EH (cell line): Measurements from ENCODE around the gene UBAC1.
A peak's percentile ranks its signal among the peaks of the same experiment; 100 is the strongest.

Source experiments
- DNase-seq: peaks from one replicate; pipeline ENCODE4 v3.0.0-alpha.2; 2015; ENCODE audit warnings: low read depth

Gene UBAC1, protein sequence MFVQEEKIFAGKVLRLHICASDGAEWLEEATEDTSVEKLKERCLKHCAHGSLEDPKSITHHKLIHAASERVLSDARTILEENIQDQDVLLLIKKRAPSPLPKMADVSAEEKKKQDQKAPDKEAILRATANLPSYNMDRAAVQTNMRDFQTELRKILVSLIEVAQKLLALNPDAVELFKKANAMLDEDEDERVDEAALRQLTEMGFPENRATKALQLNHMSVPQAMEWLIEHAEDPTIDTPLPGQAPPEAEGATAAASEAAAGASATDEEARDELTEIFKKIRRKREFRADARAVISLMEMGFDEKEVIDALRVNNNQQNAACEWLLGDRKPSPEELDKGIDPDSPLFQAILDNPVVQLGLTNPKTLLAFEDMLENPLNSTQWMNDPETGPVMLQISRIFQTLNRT

GRCh38 chr9:135961277-135961715 is at the start of gene UBAC1:
Gene UBAC1, minus strand, starts transcription at chr9:135961373. Its CDS starts 211 bp downstream, at chr9:135961162.
- peak; percentile 94 for DNase-seq

DNA sequence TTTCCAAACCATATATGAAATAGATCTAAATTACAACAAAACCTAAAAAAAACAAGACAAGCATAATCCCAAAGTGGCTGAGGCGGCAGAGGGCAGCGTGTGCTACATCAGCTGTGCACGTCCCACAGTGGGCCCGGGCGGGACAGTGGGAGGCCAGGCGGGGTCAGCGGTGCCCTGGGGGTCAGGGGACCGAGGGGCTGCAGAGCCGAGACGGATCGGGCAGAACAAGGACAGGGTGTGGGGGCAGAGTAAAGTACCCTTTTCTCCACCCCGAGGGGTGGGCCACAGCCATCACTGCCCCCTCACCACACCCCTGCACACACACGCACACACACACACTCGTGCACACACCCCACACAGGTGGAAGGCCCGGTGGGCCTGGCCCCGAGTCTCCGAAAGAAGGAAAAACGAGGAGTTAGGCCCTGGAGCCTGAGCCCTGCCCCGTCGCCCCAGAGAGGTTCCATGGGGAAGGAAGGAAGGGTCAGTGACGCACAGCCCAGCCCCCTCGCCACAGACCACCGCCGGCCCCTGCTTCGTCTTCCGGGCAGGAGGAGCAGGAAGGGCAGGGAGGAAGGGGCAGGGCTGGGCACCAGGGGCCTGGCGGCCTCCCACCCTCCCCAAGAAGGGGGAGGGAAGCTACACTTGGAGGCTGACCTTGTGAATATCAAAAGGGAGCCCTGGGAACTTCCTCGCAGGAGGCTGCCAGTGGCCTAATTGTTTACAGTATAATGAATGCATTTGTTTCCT is 49.6 kb upstream of the UBAC1 start:
- no peak for DNase-seq

DNA sequence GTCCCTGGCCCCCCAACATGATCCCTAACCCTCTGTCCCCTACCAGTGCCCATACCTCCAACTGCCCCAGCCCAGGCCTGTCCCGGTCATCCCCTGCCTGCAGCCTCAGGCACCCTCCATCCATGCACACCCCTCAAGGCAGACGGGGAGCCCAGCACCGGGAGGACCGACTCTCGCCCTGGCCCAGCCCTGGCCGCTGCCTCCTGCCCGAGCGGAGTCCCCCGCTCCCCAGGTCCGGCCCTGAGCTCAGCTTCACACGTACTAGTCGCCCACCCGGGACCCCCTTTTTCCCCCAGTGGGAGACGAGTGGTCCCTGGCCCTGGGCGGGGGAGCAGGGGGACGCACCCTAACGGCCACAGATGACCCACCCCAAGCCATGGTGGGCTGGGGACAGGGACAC is 49.0 kb upstream of the UBAC1 start:
- no peak for DNase-seq

GRCh38 chr9:136009516-136009915 is 48.3 kb upstream of the UBAC1 start:
- no peak for DNase-seq

- DNase-seq: no peak
Measured at GRCh38 chr9:136008693-136008997, 47.5 kb upstream of the UBAC1 start.

GRCh38 chr9:136007934-136008692 is 46.9 kb upstream of the UBAC1 start:
- DNase-seq: peak; percentile 82

DNA sequence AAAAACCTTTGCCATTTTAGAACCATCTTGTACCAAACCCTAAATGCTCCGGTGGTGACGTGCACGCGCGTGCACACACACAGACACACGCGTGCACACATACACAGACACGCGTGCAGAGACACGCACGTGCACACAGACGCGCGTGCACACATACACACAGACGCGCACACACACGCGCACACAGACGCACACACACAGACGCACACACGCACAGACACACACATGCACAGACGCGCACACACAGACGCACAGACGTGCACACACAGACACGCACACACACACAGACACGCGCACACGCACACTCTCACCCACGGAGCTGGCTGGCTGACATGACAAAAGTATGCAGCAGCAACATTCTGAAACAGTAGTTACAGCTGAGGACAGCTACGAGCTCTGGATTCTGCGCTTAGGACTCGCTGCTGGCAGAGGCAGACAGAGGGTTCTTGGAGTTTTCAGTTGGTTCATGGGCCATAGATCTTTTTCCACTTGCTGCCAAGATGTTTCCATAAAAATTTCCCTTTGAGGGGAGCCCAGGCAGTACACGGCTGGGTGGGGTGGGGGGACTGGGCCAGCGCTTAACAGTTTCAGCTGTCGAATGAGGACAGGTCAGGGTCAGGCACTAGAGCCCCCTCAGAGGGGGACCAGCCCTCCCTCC is 46.2 kb upstream of the UBAC1 start:
- no peak for DNase-seq

DNA sequence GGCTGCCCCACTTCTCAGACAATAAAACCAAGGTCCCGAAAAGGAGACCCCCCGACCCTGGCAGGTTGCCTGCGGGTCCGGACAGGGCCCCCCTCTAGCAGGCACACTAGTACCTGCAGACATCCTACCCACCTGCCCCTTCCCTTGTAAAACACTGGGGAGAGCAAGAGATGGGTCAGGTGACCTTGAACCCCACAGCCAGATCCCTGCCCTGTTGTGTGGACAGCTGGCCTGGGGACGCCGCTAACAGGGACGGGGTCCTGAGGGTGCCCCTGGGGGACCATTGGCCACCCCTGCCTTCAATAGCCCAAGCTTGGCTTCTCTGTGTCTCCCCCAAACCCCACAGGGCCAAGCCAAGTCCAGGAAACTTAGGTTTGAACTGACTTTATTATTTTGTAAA is 45.0 kb upstream of the UBAC1 start:
- DNase-seq: no peak

GRCh38 chr9:136004712-136005111 is 43.5 kb upstream of the UBAC1 start:
- DNase-seq: no peak

DNA sequence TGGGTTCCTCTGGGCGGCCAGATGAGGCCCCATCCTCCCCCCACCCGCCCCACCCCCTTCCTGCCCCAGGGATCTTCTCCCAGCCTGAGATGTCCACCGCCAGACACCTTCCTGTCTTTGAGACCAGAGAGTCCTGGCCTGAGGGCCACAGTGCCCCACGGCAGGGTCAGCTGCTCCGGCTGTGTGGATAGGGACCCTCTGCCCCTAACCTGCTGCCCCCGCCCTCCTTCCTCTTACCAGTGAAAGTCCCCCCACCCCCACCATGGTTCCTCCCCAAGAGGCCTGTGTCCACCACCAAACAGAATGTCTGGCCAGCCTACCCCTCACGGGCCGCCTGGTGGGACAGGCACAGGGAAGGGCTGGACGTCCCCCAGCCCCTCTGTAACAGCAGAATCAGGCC is 43.0 kb upstream of the UBAC1 start:
- DNase-seq: no peak

GRCh38 chr9:136003411-136004218 is 42.4 kb upstream of the UBAC1 start:
- DNase-seq: no peak

DNA sequence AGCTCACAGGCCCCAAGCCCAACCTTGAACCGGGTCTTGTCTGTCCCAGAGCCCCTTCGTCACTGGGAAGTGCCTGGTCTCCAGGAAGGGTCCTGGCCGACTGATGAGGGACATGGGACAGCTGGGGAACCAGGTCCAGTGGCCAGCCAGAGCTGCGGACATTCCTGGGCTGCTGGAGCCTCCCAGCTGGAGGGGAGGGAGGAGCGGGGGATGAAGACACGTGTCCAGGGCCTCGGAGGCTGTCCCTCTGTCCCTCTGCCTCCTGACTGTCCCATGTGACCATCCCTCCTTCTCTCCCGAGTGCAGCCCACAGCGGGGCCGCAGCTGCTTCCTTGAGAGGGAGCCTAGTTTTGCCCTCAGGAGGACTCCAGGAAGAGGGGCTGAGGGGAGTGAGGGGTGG is 41.7 kb upstream of the UBAC1 start:
- DNase-seq: peak; percentile 43

DNA sequence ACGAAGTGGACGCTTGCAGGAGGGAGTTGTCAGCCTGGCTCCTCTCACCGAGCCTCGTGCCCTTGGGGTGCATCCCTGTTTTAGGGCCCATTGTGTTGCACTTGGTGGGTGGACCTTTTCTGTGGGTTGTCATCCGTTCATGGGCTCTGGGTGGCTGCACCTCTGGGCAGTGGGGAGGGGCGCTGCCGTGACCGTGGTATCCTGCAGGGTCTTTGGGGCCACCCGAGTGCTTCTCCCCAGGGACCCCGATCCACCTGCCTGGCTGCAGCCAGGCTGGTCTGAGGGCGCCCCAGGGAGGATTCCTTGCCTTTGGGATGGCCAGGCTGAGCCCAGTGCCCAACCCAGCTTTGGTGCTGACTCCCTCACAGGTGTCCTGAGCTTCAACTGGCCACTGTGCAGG is 41.0 kb upstream of the UBAC1 start:
- DNase-seq: no peak

GRCh38 chr9:136001231-136001630 is 40.1 kb upstream of the UBAC1 start:
- no peak for DNase-seq

- no peak for DNase-seq
Measured at GRCh38 chr9:135998410-135999071, 37.4 kb upstream of the UBAC1 start.

GRCh38 chr9:135998016-135998380 is 36.8 kb upstream of the UBAC1 start:
- no peak for DNase-seq

DNA sequence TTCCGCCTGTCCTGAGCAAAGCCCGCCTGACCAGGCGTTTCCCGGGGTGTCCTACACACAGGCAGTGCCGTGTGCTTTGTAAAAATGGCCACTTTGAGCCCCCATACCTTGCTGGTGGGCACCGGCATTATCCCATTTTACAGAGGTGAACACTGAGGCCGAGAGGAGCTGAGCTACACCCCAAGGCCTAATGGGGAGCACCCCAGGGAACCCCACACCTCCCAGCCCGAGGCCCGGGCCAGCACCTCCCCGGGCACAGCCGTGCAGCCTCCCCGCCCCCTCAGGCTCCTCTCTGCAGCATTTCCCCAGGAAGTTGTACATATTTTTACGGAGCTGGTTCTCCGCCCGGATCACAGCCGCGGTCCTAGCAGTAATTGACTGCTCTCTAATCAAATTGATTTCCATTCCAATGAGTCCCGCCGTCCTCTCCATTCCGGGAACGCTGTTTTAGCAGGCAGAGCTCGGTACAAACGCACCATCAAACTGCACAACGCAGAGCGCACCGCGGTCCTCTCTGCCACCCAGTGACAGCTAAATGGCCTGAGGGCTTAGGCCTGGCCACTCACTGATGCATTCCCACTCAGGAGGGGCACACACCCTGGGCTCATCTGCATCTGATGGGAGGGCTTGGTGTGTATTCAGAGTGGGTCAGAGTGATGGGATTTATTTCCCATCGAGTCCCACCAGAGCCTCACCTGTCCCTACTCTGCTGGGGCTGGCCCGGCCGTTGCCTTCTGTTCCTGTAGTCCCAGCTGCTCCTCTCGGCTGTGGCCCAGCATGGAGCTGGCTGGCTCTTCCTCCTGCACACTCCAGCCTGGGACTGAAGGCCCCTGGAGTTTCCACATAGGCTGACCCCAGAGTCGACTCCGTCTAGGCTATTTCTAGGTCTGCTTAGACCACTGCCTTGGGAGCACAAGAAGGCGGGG is 36.2 kb upstream of the UBAC1 start:
- DNase-seq: no peak

DNA sequence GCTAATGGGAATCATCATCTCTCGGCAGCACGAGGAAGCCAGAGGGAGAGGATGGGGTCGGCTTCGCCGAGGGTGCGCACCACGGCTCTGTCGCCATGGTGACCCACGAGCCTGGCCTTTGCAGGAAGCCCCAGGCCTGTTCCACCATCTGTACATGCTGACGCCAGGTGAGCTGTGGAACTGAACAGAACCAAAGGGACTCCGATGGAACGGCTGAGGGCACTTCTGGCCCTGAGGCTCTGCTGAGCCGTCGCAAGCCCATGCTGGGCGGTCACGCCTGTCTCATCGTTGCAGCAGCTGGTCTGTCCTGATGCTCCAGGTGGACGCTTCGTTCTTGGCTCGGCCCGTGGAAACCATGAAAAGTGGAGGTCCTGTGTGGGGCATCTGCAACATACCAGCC is 34.6 kb upstream of the UBAC1 start:
- no peak for DNase-seq

GRCh38 chr9:135994501-135995192 is 33.5 kb upstream of the UBAC1 start:
- no peak for DNase-seq
